GM10248 (cell line): Measurements from ENCODE around the gene GCN1.

ENCODE experiments used
- CTCF ChIA-PET: fragments of 300-600 bp; sonication (Branson Sonifier 250); formaldehyde crosslinking; extraction: SDS; loops from one replicate; lab custom pipeline; 2021; ENCODE audit warnings: antibody characterized with exemption; lab: Yijun Ruan, JAX
- POLR2A ChIA-PET: fragments of 350-650 bp; sonication (Branson Sonifier 250); formaldehyde crosslinking; extraction: SDS; loops from one replicate; lab custom pipeline; 2020; ENCODE audit warnings: antibody characterized with exemption; lab: Yijun Ruan, JAX
- DNase-seq: peaks from one replicate; pipeline ENCODE4 v3.0.0; 2012; ENCODE audit errors: extremely low spot score
- TF ChIP-seq, protein P1 (sequence below): IDR thresholded peaks from 2 replicates; pipeline ENCODE4 v1.5.1; 2012; ENCODE audit warnings: mild to moderate bottlenecking, low read depth; ENCODE audit errors: extremely low read depth, missing control alignments, control extremely low read depth

GCN1 gene

GRCh38 chr12:120190985-120191480 is 3.5 kb downstream of the GCN1 start:
- TF ChIP-seq, protein P1, sequence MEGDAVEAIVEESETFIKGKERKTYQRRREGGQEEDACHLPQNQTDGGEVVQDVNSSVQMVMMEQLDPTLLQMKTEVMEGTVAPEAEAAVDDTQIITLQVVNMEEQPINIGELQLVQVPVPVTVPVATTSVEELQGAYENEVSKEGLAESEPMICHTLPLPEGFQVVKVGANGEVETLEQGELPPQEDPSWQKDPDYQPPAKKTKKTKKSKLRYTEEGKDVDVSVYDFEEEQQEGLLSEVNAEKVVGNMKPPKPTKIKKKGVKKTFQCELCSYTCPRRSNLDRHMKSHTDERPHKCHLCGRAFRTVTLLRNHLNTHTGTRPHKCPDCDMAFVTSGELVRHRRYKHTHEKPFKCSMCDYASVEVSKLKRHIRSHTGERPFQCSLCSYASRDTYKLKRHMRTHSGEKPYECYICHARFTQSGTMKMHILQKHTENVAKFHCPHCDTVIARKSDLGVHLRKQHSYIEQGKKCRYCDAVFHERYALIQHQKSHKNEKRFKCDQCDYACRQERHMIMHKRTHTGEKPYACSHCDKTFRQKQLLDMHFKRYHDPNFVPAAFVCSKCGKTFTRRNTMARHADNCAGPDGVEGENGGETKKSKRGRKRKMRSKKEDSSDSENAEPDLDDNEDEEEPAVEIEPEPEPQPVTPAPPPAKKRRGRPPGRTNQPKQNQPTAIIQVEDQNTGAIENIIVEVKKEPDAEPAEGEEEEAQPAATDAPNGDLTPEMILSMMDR: no peak
- ChIA-PET CTCF (interaction anchor here (2.3 kb wide), 1 partner anchor 10 kb away, joined by 15 read pairs; the partner anchor contains the start of gene RPLP0), POLR2A (interaction anchor here (0.6 to 2.0 kb wide), 3 partner anchors 10 to 18 kb away, joined by 3 to 18 read pairs (median 4); partner anchors contain the start of gene RPLP0)
- DNase-seq: no peak

DNA sequence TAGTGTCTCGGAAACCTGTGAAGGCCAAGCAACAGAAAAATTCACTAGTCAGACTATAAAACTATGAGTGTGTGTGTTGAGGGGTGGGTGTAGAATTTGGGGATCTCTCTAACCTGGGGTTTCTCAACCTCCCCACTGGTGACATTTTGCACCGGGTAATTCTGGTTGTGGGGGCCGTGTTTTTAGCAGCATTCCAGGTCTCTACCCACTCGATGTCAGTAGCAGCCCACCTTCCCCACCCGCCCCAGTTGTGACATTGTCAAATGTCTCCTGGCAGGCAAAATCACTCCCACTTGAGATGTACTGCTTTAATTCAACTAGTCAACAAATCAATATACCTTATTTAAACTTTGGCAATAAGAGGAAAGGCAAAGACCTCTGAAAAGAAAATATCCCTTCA is 4.1 kb downstream of the GCN1 start:
- TF ChIP-seq, protein P1: no peak
- POLR2A ChIA-PET: interaction anchor here (2.0 kb wide), 1 partner anchor 11 kb away, joined by 18 read pairs; the partner anchor contains the start of gene RPLP0
- DNase-seq: no peak
- CTCF ChIA-PET: interaction anchor here (2.3 kb wide), 1 partner anchor 10 kb away, joined by 15 read pairs; the partner anchor contains the start of gene RPLP0

DNA sequence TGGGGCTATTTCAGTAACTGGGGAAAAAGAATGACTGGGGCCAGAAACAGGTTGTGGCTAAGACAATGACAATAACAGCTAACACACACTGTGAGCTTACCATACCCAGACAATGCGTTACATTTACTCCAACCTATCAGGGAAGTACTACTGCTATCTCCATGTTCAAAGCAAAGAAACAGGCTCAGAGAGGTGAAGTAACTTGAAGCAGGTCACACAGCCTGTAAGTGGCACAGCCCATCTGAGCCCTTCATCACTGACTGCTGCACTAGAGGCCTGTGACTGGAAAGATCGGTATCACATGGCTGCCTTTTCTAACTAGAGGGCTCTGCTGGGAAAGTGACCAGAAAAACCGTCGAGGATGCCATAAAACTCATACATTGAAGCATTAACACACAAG is 7.9 kb downstream of the GCN1 start:
- no peak for DNase-seq
- ChIA-PET POLR2A (no interaction called here), CTCF (interaction anchor here (1.6 to 2.5 kb wide), 3 partner anchors 14 to 61 kb away, joined by 3 to 9 read pairs (median 5); partner anchors contain the start of gene RPLP0)
- TF ChIP-seq, protein P1: no peak

DNA sequence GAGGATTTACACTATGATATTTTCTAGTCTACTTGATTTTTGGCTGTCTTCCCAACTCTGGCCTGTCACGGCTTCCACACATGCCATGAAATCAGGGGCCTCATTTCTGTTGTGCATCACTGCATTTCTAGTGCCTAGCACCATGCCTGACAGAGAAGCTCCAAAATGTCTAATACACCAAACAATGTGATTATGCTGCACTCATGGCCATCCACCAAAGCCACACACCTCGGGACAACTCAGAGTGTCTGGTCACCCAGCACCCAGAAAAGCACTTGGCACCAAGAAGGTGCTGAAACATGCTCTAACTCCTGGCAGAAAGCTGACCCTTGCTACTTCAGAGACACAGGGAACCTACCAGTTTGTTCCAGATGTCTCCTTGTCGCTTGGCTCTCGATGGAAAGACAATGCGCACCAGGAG is 11.3 kb downstream of the GCN1 start:
- CTCF ChIA-PET: no interaction called here
- TF ChIP-seq, protein P1: no peak
- no peak for DNase-seq
- POLR2A ChIA-PET: interaction anchor here (1.0 kb wide), 1 partner anchor 10 kb away, joined by 8 read pairs; no protein-coding TSS in a partner anchor

DNA sequence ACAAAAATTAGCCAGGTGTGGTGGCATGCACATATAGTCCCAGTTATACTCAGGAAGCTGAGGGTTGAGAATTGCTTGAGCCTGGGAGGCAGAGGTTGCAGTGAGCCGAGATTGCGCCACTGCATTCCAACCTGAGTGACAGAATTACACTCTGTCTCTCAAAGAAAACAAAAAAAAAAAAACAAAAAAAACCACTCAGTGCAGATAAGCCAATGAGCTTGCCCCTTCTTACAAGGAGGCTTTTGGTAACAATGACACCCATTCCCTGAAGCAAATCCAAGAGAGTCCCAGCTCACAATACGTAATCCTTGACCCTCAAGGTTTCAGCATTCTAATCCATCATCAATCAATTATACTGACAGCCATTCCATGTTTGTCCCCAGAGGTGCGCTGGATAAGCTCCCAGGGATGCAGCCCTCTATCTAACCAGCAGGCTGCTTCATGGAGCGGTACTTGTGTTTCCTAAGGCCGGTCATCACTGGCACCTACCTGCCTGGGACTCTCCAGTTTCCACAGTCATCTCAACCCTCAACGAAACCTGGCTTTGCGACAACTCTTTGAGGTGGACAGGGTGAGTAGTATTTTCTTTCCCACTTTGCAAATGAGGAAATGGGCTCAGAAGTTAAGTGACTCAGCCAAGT is 12.4 kb downstream of the GCN1 start:
- CTCF ChIA-PET: no interaction called here
- DNase-seq: no peak
- POLR2A ChIA-PET: interaction anchor here (0.6 to 1.4 kb wide), 3 partner anchors 9 to 27 kb away, joined by 6 to 8 read pairs (median 7); partner anchors contain the start of gene RPLP0
- TF ChIP-seq, protein P1: no peak

DNA sequence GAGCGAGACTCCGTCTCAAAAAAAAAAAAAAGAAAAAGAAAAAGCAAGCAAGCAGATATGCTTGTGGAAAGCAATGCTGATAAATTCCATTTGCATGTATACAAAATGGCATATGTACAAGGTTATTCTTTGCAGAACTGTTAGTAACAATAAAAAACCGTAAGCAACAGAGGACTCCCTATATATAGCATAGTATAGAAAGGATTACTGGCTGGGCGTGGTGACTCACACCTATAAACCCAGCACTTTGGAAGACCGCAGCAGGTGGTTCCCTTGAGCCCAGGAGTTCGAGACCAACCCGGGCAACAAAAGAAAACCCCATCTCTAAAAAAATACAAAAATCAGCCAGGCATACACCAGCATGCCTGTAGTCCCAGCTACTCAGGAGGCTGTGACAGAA is 13.5 kb downstream of the GCN1 start:
- no peak for DNase-seq
- CTCF ChIA-PET: no interaction called here
- POLR2A ChIA-PET: interaction anchor here (1.4 kb wide), 1 partner anchor 20 kb away, joined by 7 read pairs; the partner anchor contains the start of gene RPLP0
- TF ChIP-seq, protein P1: no peak
